Activated CD4-positive, alpha-beta T cell treated with anti-CD3 and anti-CD28 coated beads for 1 hour (primary cell): Measurements from ENCODE around the gene FAF1.
"Not testable (repeated sequence)": the region's sequence is repeated elsewhere in the genome, so short reads cannot be mapped to it uniquely, and the experiment has no call there.

Experiments
- DNase-seq: peaks from one replicate; pipeline ENCODE4 v3.0.0-alpha.2; 2020

Gene FAF1

GRCh38 chr1:50833216-50833615 lies 126.9 kb downstream of the FAF1 start:
- no peak for DNase-seq

DNA sequence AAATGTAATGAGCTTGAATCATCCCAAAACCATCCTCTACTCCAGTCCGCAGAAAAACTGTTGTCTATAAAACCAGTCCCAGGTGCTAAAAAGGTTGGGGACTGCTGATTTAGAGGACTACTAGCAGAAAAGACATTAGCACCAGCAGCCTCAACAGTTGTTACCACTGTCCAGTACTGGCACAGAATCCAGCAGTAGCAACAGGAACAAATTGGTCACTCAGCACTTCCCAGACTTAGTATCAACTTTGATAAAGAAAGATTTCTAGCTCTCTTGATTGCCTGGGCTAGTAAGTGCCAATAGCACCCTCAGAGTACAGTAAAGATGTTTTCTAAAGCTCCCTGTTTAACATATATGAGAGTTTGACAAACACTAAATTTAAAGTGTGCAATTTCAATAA lies 127.9 kb downstream of the FAF1 start:
- DNase-seq: no peak

DNA sequence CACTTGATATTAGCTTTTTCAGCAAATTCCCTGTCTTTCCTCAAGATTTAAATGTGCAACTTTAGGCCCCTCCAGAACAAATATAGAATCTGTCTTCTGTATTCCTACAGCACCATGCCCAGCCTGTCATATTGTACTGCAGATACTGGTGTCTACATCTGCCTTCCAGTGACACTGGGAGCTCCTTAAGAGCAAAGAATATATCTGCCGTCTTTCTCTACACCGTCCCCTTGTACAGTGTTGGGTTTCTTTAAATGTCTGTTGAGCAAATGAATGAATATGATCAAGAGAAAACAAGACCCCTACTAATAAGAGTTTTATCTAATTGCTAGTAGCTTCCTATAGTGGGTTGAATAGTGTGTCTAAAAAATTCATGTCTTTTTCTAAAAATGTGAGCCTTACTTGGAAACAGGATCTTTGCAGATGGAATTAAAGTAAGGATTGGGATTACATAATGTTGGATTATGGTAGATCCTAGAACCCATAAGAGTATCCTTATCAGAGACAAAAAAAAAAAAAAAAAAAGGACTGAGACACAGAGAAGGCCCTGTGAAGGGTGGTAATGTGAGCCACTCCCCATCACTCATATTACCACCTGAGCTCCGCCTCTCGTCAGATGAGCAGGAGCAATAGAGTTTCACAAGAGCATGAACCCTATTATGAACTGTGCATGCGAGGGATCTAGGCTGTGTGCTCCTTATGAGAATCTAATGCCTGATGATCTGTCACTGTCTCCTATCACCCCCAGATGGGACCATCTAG lies 128.6 kb downstream of the FAF1 start:
- no peak for DNase-seq

DNA sequence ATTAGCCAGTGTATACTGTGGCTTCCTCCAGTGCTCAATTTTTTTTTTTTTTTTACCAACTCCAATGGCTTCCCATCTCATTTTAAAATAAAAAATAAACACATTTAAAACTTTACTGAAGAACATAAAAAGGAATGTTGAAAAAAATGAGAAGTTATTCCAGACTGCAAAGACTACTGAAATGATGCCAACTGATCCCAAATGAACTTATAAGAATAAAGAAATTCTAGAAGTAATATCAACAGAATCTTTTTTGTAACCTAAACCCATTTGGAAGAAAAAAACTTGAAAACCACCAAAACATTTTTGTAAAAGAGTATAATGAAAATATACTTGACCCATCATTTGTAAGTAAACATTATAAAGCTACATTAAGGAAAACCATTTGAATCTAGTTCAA lies 129.4 kb downstream of the FAF1 start:
- no peak for DNase-seq

DNA sequence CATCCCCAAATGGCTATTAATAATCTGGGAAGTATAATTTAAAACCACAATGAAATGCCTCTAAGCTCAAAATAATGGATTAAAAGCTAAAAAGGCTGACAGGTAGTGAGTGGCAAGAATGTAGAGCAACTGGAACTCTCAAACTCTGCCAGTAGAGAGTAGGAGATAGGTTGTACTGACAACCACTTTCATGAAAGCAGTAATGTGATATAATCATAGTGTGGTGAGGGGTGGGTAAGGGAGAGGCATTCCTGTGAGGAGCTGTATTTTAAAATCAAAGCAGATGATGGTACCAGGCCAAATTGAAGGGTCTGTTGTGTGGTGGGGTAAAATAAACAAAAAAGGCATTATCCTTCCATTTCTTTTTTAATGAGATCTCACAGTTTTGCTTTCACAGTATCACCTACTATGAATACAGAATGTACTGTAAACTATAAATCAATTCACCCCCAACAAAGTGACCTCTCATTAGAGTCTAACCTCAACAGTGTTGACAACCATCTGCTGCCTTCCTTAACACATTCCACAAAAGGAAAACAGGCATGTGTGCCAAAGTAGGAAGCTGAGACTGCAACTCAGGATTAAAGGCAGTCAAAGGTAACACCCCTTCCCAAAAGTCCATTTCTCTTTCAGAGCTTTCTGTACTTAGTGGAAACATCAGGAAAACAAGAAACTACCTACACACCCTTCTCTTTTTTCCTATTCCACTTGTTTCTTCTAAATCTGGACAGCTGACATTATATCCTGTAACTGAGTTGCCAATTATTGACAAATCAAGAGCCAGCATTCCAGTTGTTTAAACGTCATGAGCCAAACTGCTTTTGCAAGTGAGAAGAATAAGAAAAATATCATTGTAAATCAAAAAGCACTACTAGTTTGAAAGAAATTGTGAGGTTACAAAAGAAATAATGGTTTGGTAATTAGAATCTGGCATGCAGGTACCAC lies 130.8 kb downstream of the FAF1 start:
- DNase-seq: no peak

- DNase-seq: no peak
Observed at GRCh38 chr1:50827546-50827945, 132.5 kb downstream of the FAF1 start.

GRCh38 chr1:50826792-50827191 lies 133.3 kb downstream of the FAF1 start:
- DNase-seq: not testable (repeated sequence)

- no peak for DNase-seq
Observed at GRCh38 chr1:50822035-50822776, 137.9 kb downstream of the FAF1 start.

DNA sequence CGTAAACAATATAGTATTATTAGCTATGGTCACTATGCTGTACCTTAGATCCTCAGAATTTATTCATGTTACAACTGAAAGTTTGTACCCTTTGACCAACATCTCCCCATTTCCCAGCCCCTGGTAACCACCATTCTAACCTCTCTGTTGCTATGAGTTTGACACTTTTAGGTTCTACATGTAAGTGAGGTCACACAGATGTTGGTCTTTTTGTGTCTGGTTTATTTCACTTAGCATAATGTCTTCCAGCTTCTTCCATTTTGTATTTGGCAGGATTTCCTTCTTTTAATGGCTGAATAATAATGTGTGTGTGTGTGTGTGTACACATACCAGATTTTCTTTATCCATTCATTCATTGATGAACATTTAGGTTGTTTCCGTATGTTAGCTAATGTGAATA lies 139.5 kb downstream of the FAF1 start:
- no peak for DNase-seq

GRCh38 chr1:50812346-50812745 lies 147.7 kb downstream of the FAF1 start:
- no peak for DNase-seq

DNA sequence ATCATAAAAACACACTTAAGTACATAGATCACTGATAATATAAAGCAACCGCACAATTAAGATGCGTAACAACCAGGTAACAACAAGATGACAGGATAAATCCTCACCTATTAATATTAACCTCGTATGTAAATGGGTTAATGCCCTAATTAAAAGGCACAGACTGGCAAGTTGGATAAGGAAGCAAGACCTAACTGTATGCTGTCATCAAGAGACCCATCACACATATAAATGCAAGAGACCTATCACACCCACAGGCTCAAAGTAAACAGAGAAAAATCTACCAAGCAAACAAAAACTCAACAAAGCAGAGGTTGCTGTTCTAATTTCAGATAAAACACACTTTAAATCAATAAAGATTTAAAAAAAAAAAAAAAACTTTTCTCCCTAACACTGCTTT lies 151.8 kb downstream of the FAF1 start:
- DNase-seq: no peak

- no peak for DNase-seq
Observed at GRCh38 chr1:50796272-50796671, 163.8 kb downstream of the FAF1 start.

DNA sequence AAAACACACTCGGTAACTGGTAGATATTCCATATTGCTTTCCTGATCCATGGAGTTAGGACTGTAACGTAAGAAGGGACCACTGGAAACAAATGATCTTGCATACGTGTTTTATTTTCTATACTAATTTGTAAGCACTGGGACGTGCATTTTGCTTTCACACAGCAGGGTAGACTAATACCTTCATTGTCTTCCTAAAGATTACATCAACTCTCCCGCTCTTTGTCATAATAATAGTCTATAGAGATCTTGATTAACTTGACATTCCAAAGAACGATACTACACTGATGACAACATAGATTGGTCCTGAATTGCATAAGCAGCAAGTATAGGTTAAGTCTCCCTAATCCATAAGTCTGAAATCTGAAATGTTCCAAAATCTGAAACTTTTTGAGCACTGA lies 166.5 kb downstream of the FAF1 start:
- no peak for DNase-seq

DNA sequence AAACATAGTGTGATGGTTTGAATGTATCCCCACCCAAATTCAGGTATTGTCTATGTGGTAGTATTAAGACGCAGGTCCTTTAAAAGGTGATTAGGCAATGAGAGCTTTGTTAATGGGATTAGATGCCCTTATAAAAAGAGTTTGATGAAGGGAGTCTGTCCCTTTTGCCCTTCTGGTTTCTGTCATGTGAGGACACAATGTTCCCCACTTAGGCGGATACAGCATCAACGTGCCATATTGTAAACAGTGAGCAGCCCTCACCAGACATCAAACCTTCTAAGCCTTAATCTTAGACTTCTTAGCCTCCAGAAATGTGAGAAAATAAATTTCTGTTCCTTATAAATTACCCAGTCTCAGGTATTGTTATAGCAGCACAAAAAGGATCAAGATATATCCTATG lies 172.8 kb downstream of the FAF1 start:
- DNase-seq: no peak

GRCh38 chr1:50783286-50783685 lies 176.8 kb downstream of the FAF1 start:
- DNase-seq: no peak

DNA sequence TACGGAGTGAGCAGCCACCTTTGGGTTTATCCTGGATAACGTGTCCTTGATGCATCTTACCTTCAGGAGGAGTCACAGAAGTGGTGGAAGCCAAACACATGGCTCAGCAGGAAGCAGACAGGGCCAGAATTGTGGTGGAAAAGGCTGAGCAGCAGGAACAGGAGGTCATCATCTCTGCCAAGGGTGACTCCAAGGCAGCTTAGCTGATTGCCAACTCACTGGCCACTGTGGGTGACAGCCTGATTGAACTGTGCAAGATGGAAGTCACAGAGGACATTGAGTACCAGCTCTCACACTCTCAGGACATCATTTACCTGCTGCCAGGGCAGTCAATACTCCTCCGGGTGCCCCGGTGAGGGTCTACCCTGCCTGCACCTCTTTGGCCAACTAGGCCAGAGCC lies 179.3 kb downstream of the FAF1 start:
- no peak for DNase-seq

DNA sequence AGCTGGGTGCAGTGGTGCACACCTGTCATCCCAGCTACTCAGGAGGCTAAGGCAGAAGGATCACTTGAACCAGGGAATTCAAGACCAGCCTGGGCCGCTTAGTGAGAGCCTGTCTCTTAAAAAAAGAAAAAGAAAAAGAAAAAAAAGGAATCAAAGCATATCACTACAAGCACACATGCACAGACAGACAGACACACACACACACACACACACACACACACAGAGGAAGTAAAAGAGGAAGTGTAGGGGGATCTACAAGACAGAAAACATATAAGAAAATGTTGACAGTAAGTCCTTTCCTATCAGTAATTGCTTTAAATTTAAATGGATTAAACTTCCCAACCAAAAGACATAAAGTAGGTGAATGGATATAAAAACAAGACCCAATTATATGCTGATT lies 180.3 kb downstream of the FAF1 start:
- DNase-seq: no peak

DNA sequence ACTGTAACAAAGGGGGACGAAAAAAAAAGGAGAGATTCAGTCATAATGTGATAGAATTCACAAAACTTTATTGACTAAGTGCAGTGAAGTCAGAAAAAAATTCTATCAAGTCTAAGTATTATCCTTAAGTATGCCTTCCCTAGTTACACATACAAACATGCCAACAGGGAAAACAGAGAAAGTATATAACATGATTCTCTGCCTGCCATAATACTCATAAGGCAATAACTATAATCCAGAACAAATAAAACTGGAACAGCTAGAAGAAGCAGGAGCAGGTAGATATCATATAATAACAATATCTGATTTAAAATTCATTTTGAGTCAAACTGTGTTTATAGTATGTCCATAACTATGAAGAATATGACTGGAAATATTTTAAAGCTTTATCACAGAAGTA lies 184.3 kb downstream of the FAF1 start:
- no peak for DNase-seq

- no peak for DNase-seq
Observed at GRCh38 chr1:50774759-50775351, 185.2 kb downstream of the FAF1 start.

- DNase-seq: no peak
Observed at GRCh38 chr1:50766688-50767087, 193.4 kb downstream of the FAF1 start.

- not testable (repeated sequence) for DNase-seq
Observed at GRCh38 chr1:50756543-50756942, 203.5 kb downstream of the FAF1 start.

- not testable (repeated sequence) for DNase-seq
Observed at GRCh38 chr1:50754764-50755163, 205.3 kb downstream of the FAF1 start.

GRCh38 chr1:50750021-50750619 lies 209.9 kb downstream of the FAF1 start:
- DNase-seq: no peak
